ENCODE results near the gene INPP5J. TPM values are rescaled to one million over a fixed set of nuclear protein-coding genes. Genes with fewer than 3 reads are reported as not detected.
A peak's percentile ranks its signal among the peaks of the same experiment; 100 is the strongest.

Gene INPP5J
- total and polyA plus RNA-seq, 9 of the 15 experiments (the other 6 are each of a cell fraction or from before 2014, with no cell fraction given), result 0.10 to 6.3 (median 4.8) TPM

GRCh38 chr22:31099386-31099785, 23.4 kb upstream of the INPP5J start:
- WGBS (ENCODE audit: insufficient coverage, low coverage, missing lambda C conversion rate), result 90% methylated on average over 4 of the region's 6 CpGs
- ATAC-seq (no peak), DNase-seq (ENCODE audit: extremely low read depth in 1 of 4, low spot score in 3 of 4) (no peak), FAIRE-seq (no peak)
- TF ChIP-seq HDAC2 (IDR thresholded peaks at IDR 0.05), result no peak
- TF ChIP-seq KHSRP (IDR thresholded peaks at IDR 0.05), result no peak
- no peak for TF ChIP-seq HSF4 (CRISPR knock-in tag; IDR thresholded peaks at IDR 0.05; ENCODE audit: borderline replicate concordance)
- TF ChIP-seq DMBX1 (CRISPR knock-in tag; IDR thresholded peaks at IDR 0.05; ENCODE audit: borderline replicate concordance), result no peak
- TF ChIP-seq CHD2 (IDR thresholded peaks at IDR 0.05; ENCODE audit: low read depth, low read length), result no peak
- no peak for TF ChIP-seq GABPA (tag; conservative IDR thresholded peaks at IDR 0.05; ENCODE audit: low read depth)
- no peak for TF ChIP-seq NEUROD1 (IDR thresholded peaks at IDR 0.05; ENCODE audit: borderline replicate concordance, low read depth, low read length, partially characterized antibody)
- TF ChIP-seq TCF3 (CRISPR knock-in tag; IDR thresholded peaks at IDR 0.05), result no peak
- TF ChIP-seq FOS (IDR thresholded peaks at IDR 0.05; ENCODE audit: extremely low read depth, insufficient read length), result no peak
- no peak for TF ChIP-seq ZNF668 (CRISPR knock-in tag; IDR thresholded peaks at IDR 0.05)
- TF ChIP-seq ERF (CRISPR knock-in tag; IDR thresholded peaks at IDR 0.05), result no peak
- no peak for TF ChIP-seq ZNF347 (CRISPR knock-in tag; IDR thresholded peaks at IDR 0.05; ENCODE audit: low read depth)
- TF ChIP-seq ATF2 (CRISPR knock-in tag; IDR thresholded peaks at IDR 0.05), result no peak
- TF ChIP-seq, protein P1, sequence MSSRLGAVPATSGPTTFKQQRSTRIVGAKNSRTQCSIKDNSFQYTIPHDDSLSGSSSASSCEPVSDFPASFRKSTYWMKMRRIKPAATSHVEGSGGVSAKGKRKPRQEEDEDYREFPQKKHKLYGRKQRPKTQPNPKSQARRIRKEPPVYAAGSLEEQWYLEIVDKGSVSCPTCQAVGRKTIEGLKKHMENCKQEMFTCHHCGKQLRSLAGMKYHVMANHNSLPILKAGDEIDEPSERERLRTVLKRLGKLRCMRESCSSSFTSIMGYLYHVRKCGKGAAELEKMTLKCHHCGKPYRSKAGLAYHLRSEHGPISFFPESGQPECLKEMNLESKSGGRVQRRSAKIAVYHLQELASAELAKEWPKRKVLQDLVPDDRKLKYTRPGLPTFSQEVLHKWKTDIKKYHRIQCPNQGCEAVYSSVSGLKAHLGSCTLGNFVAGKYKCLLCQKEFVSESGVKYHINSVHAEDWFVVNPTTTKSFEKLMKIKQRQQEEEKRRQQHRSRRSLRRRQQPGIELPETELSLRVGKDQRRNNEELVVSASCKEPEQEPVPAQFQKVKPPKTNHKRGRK (tag; IDR thresholded peaks at IDR 0.05), result no peak
- TF ChIP-seq RUNX1 (IDR thresholded peaks at IDR 0.05; ENCODE audit: low read depth), result no peak
- TF ChIP-seq GTF2F1 (IDR thresholded peaks at IDR 0.05; ENCODE audit: low read depth, low read length), result no peak
- Histone ChIP-seq H3K79me2 (ENCODE audit: control insufficient read depth, insufficient read depth, low read length) (no peaks in the 10 kb centered on the region), H3K36me3 (ENCODE audit: control insufficient read depth, insufficient read depth, low read length) (peaks cover 27% of the 10 kb centered on the region; the same call in 2 of the 3 replicates), H3K9me1 (ENCODE audit: control insufficient read depth, insufficient read depth, low read length) (peaks cover 5% of the 10 kb centered on the region), H3K4me1 (replicated peaks in 1 of 2; ENCODE audit: control insufficient read depth in 2 of 2, insufficient read depth in 2 of 2, low read length in 2 of 2) (peaks cover 10 to 13% of the 10 kb centered on the region in 2 experiments; a peak in 4 of 5 replicates), H3K4me2 (ENCODE audit: insufficient read depth, low read length) (no peak overlapping the region), H3K4me3 (no peak overlapping the region), H3K9me3 (replicated peaks; ENCODE audit: control insufficient read depth, insufficient read depth, low read depth, low read length) (no peaks in the 10 kb centered on the region), H3K27ac (ENCODE audit: extremely low read depth, low read depth, low read length) (no peak overlapping the region), H4K20me1 (replicated peaks; ENCODE audit: control insufficient read depth, insufficient read depth, low read length) (no peaks in the 10 kb centered on the region), H2AFZ (ENCODE audit: low read depth, low read length) (no peak overlapping the region), H3K27me3 (ENCODE audit: control insufficient read depth in 2 of 2, insufficient read depth in 2 of 2, low read length in 2 of 2) (no peaks in the 10 kb centered on the region), H3K9ac (ENCODE audit: insufficient read depth in 1 of 2, low read depth in 2 of 2, low read length in 2 of 2) (peak overlapping the region in 1 of 2 experiments; percentile 19; a peak in 1 of 4 replicates)
- CTCF ChIA-PET (ENCODE audit: low intra/inter-chr PET ratio), result no interaction called here
- BruUV-seq (replicated peaks), result no TSS peak
- intact Hi-C loops (cut with micrococcal nuclease) (no loop called here), in situ Hi-C loops (cut with MboI) (no loop called here)
- POLR2A ChIA-PET, result interaction anchor here (1.4 kb wide), 1 partner anchor 8 kb away, joined by 4 read pairs; the partner anchor contains the start of gene SELENOM
